Thyroid gland (tissue), 4 donors: Measurements from ENCODE around the gene ASCL2. TPM values are rescaled to one million over a fixed set of nuclear protein-coding genes. Genes with fewer than 3 reads are reported as not detected.

Experiments used
- DNase-seq, 2 donors: peaks; one replicate each; pipeline ENCODE4 v3.0.0-alpha.2; 2019
- H3K27ac ChIP-seq, 3 donors: fragments of 200-600 bp; sonication (generic); 1 replicate in 2 of 3; 2 replicates in 1 of 3; pipeline ENCODE4 v1.5.1; 2016 to 2019; ENCODE audit warnings: mild to moderate bottlenecking in 1 of 3, moderate library complexity in 1 of 3
- H3K27me3 ChIP-seq: fragments of 200-600 bp; sonication (generic); one replicate; pipeline ENCODE4 v1.5.1; 2019
- H3K36me3 ChIP-seq, 2 donors: fragments of 200-600 bp; sonication (generic); one replicate each; pipeline ENCODE4 v1.5.1; 2016 to 2019
- H3K4me1 ChIP-seq, 2 donors: fragments of 200-600 bp; sonication (generic); one replicate each; pipeline ENCODE4 v1.5.1; 2017 to 2019
- H3K4me3 ChIP-seq, 3 donors: fragments of 200-600 bp; sonication (generic); replicated peaks in 1 of 3; 1 replicate in 2 of 3; 2 replicates in 1 of 3; pipeline ENCODE4 v1.5.1; 2016; ENCODE audit warnings: mild to moderate bottlenecking in 1 of 3
- H3K9me3 ChIP-seq: fragments of 200-600 bp; sonication (generic); one replicate; pipeline ENCODE4 v1.5.1; 2017
- POLR2A ChIP-seq, 2 donors: fragments of 450-650 bp; IDR thresholded peaks; one replicate each; pipeline ENCODE4 v1.6.1; 2017; ENCODE audit warnings: antibody characterized with exemption in 2 of 2, mild to moderate bottlenecking in 2 of 2, moderate library complexity in 1 of 2
- WGBS, 2 donors: methylation state at CpG; one replicate each; pipeline ENCODE4 v1.1.5; 2017; 5-methylcytosine and 5-hydroxymethylcytosine counted together
- intact Hi-C: fragments of 100-400 bp; cut with DNase I; formaldehyde crosslinking; loops from one replicate; pipeline ENCODE4 v1.15.1; 2023
- total RNA-seq, 4 donors: library from RNA; depleted of rRNA; stranded (reverse); fragments of >200 nt; gene quantifications; one replicate each; pipeline ENCODE4 v1.2.3, GENCODE V29; 2016
- TF ChIP-seq, protein P1 (sequence below), 6 experiments: fragments of 200-600 bp in 3 of 6; fragments of 450-650 bp in 3 of 6; sonication (generic) in 3 of 6; IDR thresholded peaks; one replicate each; pipeline ENCODE4 v1.5.1; 2016 to 2019; ENCODE audit warnings: antibody characterized with exemption in 6 of 6, mild to moderate bottlenecking in 2 of 6, inconsistent platforms in 1 of 6, moderate library complexity in 1 of 6

ASCL2 gene
- total RNA-seq, 4 donors from 2014 or later: 0.46 to 2.9 (median 0.66) TPM

- Histone ChIP-seq H3K9me3 (no peaks in the 10 kb centered on the region), H3K27ac (no peak overlapping the region), H3K27me3 (no peaks in the 10 kb centered on the region), H3K4me1 (peaks cover 0 to under 1% of the 10 kb centered on the region in 2 donors), H3K36me3 (no peaks in the 10 kb centered on the region), H3K4me3 (no peak overlapping the region)
- no peak for DNase-seq
- TF ChIP-seq POLR2A (IDR thresholded peaks at IDR 0.05): no peak
- WGBS, 2 donors: 92 to 93% methylated on average over 16 to 18 of the region's 18 CpGs
- intact Hi-C loops: no loop called here
These were observed 7.9 kb downstream of the ASCL2 start for GRCh38 chr11:2262301-2263070.

DNA sequence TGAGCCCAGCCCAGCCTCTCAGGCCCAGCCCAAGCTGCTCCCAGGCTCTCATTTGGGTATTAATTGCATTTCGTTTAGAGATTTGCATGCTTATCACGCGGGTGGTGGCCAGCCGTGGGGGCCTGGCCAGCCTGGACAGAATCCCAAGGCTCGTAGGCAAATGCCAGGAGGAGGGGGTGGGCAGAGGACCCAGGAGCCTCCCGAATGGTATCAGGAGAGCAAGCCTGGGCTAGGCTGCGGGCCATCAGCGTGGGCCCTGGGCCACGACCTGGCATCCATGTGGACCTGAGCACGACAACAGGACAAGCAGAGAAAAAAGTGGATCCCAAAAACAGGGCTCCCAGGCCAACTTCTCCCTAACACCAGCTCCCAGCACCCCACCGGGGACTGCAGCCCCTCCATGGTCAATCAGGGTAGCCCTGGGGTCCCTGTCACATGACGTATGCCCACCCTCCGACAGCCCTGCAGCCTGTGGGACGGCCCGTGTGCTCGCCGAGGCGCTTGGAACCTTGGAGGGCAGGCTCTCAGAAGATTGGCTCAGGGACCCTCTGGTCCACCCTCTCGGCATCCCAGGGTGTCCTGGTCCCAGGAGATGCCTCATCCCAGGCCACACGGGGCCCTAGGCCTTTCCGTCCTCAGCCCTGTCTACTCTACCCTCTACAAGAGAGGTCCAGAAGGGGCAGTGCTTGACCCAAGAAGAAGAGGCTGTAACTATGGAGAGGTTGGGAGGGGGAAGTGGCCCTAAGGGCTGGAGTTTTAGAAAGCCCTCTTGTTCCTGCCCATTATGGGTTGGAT is 8.8 kb downstream of the ASCL2 start:
- Histone ChIP-seq H3K4me3 (no peak overlapping the region), H3K36me3 (no peaks in the 10 kb centered on the region), H3K27ac (no peak overlapping the region), H3K9me3 (no peaks in the 10 kb centered on the region), H3K27me3 (no peaks in the 10 kb centered on the region), H3K4me1 (peaks cover 6 to 9% of the 10 kb centered on the region in 2 donors)
- no peak for DNase-seq
- intact Hi-C loops: no loop called here
- TF ChIP-seq POLR2A (IDR thresholded peaks at IDR 0.05): no peak
- TF ChIP-seq, protein P1, sequence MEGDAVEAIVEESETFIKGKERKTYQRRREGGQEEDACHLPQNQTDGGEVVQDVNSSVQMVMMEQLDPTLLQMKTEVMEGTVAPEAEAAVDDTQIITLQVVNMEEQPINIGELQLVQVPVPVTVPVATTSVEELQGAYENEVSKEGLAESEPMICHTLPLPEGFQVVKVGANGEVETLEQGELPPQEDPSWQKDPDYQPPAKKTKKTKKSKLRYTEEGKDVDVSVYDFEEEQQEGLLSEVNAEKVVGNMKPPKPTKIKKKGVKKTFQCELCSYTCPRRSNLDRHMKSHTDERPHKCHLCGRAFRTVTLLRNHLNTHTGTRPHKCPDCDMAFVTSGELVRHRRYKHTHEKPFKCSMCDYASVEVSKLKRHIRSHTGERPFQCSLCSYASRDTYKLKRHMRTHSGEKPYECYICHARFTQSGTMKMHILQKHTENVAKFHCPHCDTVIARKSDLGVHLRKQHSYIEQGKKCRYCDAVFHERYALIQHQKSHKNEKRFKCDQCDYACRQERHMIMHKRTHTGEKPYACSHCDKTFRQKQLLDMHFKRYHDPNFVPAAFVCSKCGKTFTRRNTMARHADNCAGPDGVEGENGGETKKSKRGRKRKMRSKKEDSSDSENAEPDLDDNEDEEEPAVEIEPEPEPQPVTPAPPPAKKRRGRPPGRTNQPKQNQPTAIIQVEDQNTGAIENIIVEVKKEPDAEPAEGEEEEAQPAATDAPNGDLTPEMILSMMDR (IDR thresholded peaks at IDR 0.05): no peak
- 77 to 95% methylated on average over 13 to 18 of the region's 21 CpGs for WGBS, 2 donors

DNA sequence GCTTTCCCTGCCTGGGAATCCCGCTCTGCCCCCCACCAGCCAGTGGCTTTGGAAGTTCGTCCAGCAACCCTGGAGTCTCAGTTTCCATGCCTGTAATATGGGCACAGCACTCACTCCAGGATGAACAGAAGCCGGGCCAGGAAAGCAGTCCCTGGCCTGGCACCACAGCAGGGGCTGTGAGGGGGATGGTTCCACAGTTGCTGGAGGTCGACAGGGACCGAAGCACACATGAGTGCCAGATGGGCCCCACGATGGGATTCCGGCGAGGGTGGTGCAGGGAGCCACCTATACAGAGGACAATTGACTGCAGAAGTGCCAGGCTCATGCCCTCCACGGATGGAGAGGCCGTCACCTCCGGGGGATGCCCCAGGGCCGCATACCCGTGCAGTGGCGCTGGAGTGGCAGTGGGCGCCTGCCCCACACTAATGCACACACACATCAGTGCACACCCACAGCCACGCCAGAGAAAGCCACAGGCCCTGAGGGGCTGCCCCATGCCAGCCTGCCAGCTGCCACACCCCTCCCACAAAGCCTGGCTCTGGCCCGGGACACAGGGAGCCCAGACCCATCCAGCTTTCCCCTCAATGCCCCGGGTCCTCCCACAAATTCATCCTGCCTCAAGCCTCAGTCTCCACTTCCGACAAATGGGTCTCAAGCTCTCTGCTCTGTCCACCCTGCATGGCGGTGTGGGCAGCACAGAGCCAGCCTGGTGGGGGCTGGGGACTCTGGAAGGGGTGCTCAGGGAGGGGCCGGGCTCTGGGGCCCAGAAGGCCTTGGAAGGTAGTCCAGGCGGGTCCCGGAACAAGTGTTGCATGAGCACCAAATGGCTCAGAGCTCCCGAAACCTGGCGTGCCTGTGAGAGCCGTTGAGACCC is 9.7 kb downstream of the ASCL2 start:
- intact Hi-C loops: no loop called here
- no peak overlapping the region for H3K27ac ChIP-seq
- H3K36me3 ChIP-seq: no peaks in the 10 kb centered on the region
- WGBS, 2 donors: 77 to 86% methylated on average over 21 to 26 of the region's 26 CpGs
- no peaks in the 10 kb centered on the region for H3K27me3 ChIP-seq
- TF ChIP-seq, protein P1 (IDR thresholded peaks at IDR 0.05): no peak
- no peak for TF ChIP-seq POLR2A (IDR thresholded peaks at IDR 0.05)
- H3K4me1 ChIP-seq: peaks cover 6 to 11% of the 10 kb centered on the region in 2 donors
- H3K4me3 ChIP-seq: no peak overlapping the region
- H3K9me3 ChIP-seq: no peaks in the 10 kb centered on the region
- no peak for DNase-seq

DNA sequence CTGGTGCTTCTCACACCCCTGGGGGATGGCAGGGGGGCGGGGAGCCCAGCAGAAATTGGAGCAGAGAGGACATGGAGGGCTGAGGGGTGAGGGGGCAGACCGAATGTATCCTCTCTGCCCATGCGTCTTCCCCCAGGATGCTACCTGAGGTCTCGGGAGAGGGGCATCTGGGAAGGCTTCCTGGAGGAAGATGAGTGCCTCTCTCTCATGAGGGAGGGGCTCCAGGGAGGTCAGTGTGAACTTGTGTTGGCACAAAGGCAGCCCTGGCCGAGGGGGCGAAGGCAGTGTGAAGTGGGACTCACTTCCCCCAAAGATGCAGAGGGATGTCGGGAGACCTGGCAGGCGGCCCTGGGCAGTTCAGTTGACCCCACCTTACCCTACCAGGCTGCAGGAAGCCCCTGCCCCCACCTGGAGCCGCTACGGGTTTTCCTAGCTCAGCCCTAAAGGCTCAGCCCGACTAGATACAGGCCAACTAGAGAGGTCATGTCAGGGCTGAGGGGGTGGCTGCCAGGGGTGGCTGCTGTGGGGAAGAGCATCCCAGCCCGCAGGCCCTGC is 10.4 kb downstream of the ASCL2 start:
- peaks cover 6 to 11% of the 10 kb centered on the region in 2 donors for H3K4me1 ChIP-seq
- TF ChIP-seq POLR2A (IDR thresholded peaks at IDR 0.05): no peak
- TF ChIP-seq, protein P1 (IDR thresholded peaks at IDR 0.05): no peak
- intact Hi-C loops: no loop called here
- H3K9me3 ChIP-seq: no peaks in the 10 kb centered on the region
- no peak overlapping the region for H3K4me3 ChIP-seq
- DNase-seq: no peak
- H3K27me3 ChIP-seq: no peaks in the 10 kb centered on the region
- WGBS, 2 donors: 88 to 91% methylated on average over 10 to 11 of the region's 12 CpGs
- no peaks in the 10 kb centered on the region for H3K36me3 ChIP-seq
- H3K27ac ChIP-seq: no peak overlapping the region

- Histone ChIP-seq H3K9me3 (no peaks in the 10 kb centered on the region), H3K4me1 (peaks cover 6 to 11% of the 10 kb centered on the region in 2 donors), H3K4me3 (no peak overlapping the region), H3K36me3 (no peaks in the 10 kb centered on the region), H3K27me3 (no peaks in the 10 kb centered on the region), H3K27ac (no peak overlapping the region)
- 87 to 96% methylated on average over 6 to 8 of the region's 8 CpGs for WGBS, 2 donors
- no peak for TF ChIP-seq POLR2A (IDR thresholded peaks at IDR 0.05)
- TF ChIP-seq, protein P1 (IDR thresholded peaks at IDR 0.05): no peak
- intact Hi-C loops: no loop called here
- DNase-seq: no peak
These were observed 10.9 kb downstream of the ASCL2 start for GRCh38 chr11:2259466-2259830.
